Measurements from ENCODE around the gene PDK1.

DNA sequence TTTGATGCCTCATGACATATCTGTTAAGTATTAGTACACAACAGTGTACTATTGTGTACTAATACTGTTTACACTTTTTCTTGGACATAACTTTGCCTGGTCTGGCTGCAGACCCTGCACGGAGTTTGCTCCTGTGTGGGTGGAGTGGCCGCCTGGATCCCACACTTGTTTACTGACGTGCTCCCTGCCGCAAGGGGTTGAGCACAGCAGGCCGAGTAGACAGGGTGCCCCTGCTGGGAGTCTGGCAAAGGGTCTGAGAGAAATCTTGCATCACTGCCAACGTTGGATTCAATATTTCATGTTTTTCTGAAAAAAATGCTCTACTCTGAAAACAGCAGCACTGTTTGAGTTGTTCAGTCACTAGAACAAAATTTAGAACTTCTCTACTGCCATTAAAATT, 59.0 kb downstream of the PDK1 start:
- TF ChIP-seq TCF7L2 (IDR thresholded peaks at IDR 0.05; ENCODE audit: low read depth, low read length) (no peak), POLR2AphosphoS5 (IDR thresholded peaks at IDR 0.05; ENCODE audit: low read depth, low read length) (no peak), REST (IDR thresholded peaks at IDR 0.05; ENCODE audit: insufficient read depth in 1 of 2, low read depth in 2 of 2, low read length in 1 of 2) (no peak), SIN3A (IDR thresholded peaks at IDR 0.05; ENCODE audit: borderline replicate concordance, insufficient read depth, low read depth, low read length) (no peak)
- TF ChIP-seq, protein P1, sequence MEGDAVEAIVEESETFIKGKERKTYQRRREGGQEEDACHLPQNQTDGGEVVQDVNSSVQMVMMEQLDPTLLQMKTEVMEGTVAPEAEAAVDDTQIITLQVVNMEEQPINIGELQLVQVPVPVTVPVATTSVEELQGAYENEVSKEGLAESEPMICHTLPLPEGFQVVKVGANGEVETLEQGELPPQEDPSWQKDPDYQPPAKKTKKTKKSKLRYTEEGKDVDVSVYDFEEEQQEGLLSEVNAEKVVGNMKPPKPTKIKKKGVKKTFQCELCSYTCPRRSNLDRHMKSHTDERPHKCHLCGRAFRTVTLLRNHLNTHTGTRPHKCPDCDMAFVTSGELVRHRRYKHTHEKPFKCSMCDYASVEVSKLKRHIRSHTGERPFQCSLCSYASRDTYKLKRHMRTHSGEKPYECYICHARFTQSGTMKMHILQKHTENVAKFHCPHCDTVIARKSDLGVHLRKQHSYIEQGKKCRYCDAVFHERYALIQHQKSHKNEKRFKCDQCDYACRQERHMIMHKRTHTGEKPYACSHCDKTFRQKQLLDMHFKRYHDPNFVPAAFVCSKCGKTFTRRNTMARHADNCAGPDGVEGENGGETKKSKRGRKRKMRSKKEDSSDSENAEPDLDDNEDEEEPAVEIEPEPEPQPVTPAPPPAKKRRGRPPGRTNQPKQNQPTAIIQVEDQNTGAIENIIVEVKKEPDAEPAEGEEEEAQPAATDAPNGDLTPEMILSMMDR (IDR thresholded peaks at IDR 0.05), result no peak
